H1 (cell line): ENCODE measurements around the gene ARSA. TPM values are rescaled to one million over a fixed set of nuclear protein-coding genes. Genes with fewer than 3 reads are reported as not detected.

ENCODE experiments used
- CTCF ChIA-PET: fragments of 300-600 bp; sonication (Branson Sonifier 250); formaldehyde crosslinking; loops from one replicate; lab custom pipeline; 2021; ENCODE audit not compliant: partially characterized antibody; lab: Charles Lee
- POLR2A ChIA-PET: fragments of 300-600 bp; sonication (Branson Sonifier 250); formaldehyde crosslinking; loops from one replicate; lab custom pipeline; 2021; ENCODE audit warnings: inconsistent platforms; ENCODE audit not compliant: partially characterized antibody; lab: Charles Lee
- DNase-seq, 2 experiments: peaks; one replicate each; pipeline versions ENCODE4 v3.0.0 to v3.0.0-alpha.2; 2010 to 2022; ENCODE audit warnings: low spot score in 2 of 2, low read depth in 1 of 2, mixed read lengths in 1 of 2
- FAIRE-seq: peaks from 2 replicates; lab custom pipeline; 2011; peaks lifted over from hg19 to GRCh38; lab: Jason Lieb, UNC
- H2AFZ ChIP-seq: 2 replicates; pipeline ENCODE4 v1.8.1; 2012; ENCODE audit warnings: low read length, inconsistent platforms
- H2AK5ac ChIP-seq: 2 replicates; pipeline ENCODE4 v1.6.1; 2013; ENCODE audit warnings: low read depth, low read length
- H2BK120ac ChIP-seq: replicated peaks from 2 replicates; pipeline ENCODE3; 2013; ENCODE audit warnings: low read depth, low read length, inconsistent platforms
- H2BK12ac ChIP-seq: 2 replicates; pipeline ENCODE4 v1.6.1; 2013; ENCODE audit warnings: low read depth, low read length
- H2BK15ac ChIP-seq: 2 replicates; pipeline ENCODE4 v1.6.1; 2013; ENCODE audit warnings: low read length
- H2BK20ac ChIP-seq: 2 replicates; pipeline ENCODE4 v1.6.1; 2013; ENCODE audit warnings: low read length
- H2BK5ac ChIP-seq: 2 replicates; pipeline ENCODE4 v1.6.1; 2013; ENCODE audit warnings: low read depth, low read length
- H3K14ac ChIP-seq: 2 replicates; pipeline ENCODE4 v1.6.1; 2013; ENCODE audit warnings: inconsistent platforms; ENCODE audit not compliant: insufficient read length
- H3K18ac ChIP-seq: 2 replicates; pipeline ENCODE4 v1.6.1; 2013; ENCODE audit warnings: low read length; ENCODE audit errors: extremely low read depth
- H3K23ac ChIP-seq: 2 replicates; pipeline ENCODE4 v1.6.1; 2013; ENCODE audit warnings: inconsistent platforms; ENCODE audit not compliant: insufficient read length
- H3K23me2 ChIP-seq: 2 replicates; pipeline ENCODE4 v1.6.1; 2013; ENCODE audit warnings: low read depth, low read length
- H3K27ac ChIP-seq: 2 replicates; pipeline ENCODE4 v1.6.1; 2011; ENCODE audit warnings: low read depth, low read length, inconsistent platforms
- H3K27me3 ChIP-seq, 4 experiments: replicated peaks in 1 of 4; 1 replicate in 1 of 4; 2 replicates in 3 of 4; pipeline versions ENCODE4 v1.6.1 to v1.8.1; 2011 to 2013; ENCODE audit warnings: low read length in 3 of 4, mild to moderate bottlenecking in 3 of 4, inconsistent platforms in 2 of 4, mixed read lengths in 2 of 4, moderate library complexity in 1 of 4; ENCODE audit not compliant: control insufficient read depth in 3 of 4, insufficient read depth in 3 of 4; ENCODE audit errors: extremely low read depth in 1 of 4
- H3K36me3 ChIP-seq, 4 experiments: 2 replicates each; pipeline versions ENCODE4 v1.6.1 to v1.8.1; 2011 to 2013; ENCODE audit warnings: mild to moderate bottlenecking in 4 of 4, low read length in 3 of 4, moderate library complexity in 2 of 4, control low read depth in 1 of 4, inconsistent platforms in 1 of 4; ENCODE audit not compliant: insufficient read depth in 4 of 4, control insufficient read depth in 2 of 4
- H3K4ac ChIP-seq: replicated peaks from 2 replicates; pipeline ENCODE3; 2013; ENCODE audit warnings: low read length, low read depth, mixed read lengths, inconsistent platforms; ENCODE audit not compliant: insufficient read length
- H3K4me1 ChIP-seq, 4 experiments: replicated peaks in 1 of 4; 1 replicate in 1 of 4; 2 replicates in 3 of 4; pipeline versions ENCODE4 v1.6.1 to v1.8.1; 2011 to 2013; ENCODE audit warnings: low read length in 3 of 4, inconsistent platforms in 2 of 4, mixed read lengths in 1 of 4; ENCODE audit not compliant: insufficient read depth in 4 of 4, control insufficient read depth in 3 of 4
- H3K4me2 ChIP-seq, 2 experiments: 2 replicates each; pipeline versions ENCODE4 v1.6.1 to v1.8.1; 2011 to 2013; ENCODE audit warnings: low read depth in 2 of 2, low read length in 2 of 2, control low read depth in 1 of 2, inconsistent platforms in 1 of 2, mild to moderate bottlenecking in 1 of 2; ENCODE audit not compliant: insufficient read depth in 1 of 2
- H3K4me3 ChIP-seq, 4 experiments: fragments of 200-600, 300-600 bp in 1 of 4; sonication (generic), shearing (Covaris generic), sonication (Bioruptor Twin) in 1 of 4; 2 replicates each; pipeline versions ENCODE4 v1.5.1 to v1.8.1; 2011 to 2016; ENCODE audit warnings: low read length in 4 of 4, low read depth in 3 of 4, control low read depth in 2 of 4, inconsistent platforms in 2 of 4, mild to moderate bottlenecking in 2 of 4, mixed read lengths in 1 of 4, moderate library complexity in 1 of 4; ENCODE audit not compliant: insufficient read depth in 2 of 4; ENCODE audit errors: extremely low read depth in 1 of 4
- H3K56ac ChIP-seq: replicated peaks from 2 replicates; pipeline ENCODE3; 2013; ENCODE audit warnings: low read depth, mild to moderate bottlenecking, mixed read lengths, low read length, inconsistent platforms; ENCODE audit not compliant: insufficient read length
- H3K79me1 ChIP-seq: 2 replicates; pipeline ENCODE4 v1.6.1; 2013; ENCODE audit warnings: low read depth, low read length, control low read depth
- H3K79me2 ChIP-seq, 2 experiments: 2 replicates each; pipeline versions ENCODE4 v1.6.1 to v1.8.1; 2012 to 2013; ENCODE audit warnings: low read length in 2 of 2, mild to moderate bottlenecking in 2 of 2, inconsistent platforms in 1 of 2; ENCODE audit not compliant: insufficient read depth in 2 of 2, control insufficient read depth in 1 of 2
- H3K9ac ChIP-seq, 4 experiments: replicated peaks in 1 of 4; 1 replicate in 1 of 4; 2 replicates in 3 of 4; pipeline versions ENCODE4 v1.6.1 to v1.8.1; 2011 to 2013; ENCODE audit warnings: low read depth in 3 of 4, low read length in 3 of 4, control low read depth in 2 of 4, mild to moderate bottlenecking in 2 of 4, moderate library complexity in 2 of 4, inconsistent platforms in 1 of 4; ENCODE audit errors: extremely low read depth in 1 of 4
- H3K9me3 ChIP-seq, 2 experiments: 2 replicates each; pipeline versions ENCODE4 v1.6.1 to v1.8.1; 2012 to 2013; ENCODE audit warnings: mild to moderate bottlenecking in 2 of 2, moderate library complexity in 2 of 2, control low read depth in 1 of 2, inconsistent platforms in 1 of 2, low read depth in 1 of 2, low read length in 1 of 2, mixed read lengths in 1 of 2; ENCODE audit not compliant: insufficient read depth in 2 of 2
- H4K20me1 ChIP-seq, 2 experiments: replicated peaks in 1 of 2; 2 replicates each; pipeline versions ENCODE3 to v1.8.1; 2011 to 2013; ENCODE audit warnings: inconsistent platforms in 2 of 2, low read length in 2 of 2, mild to moderate bottlenecking in 1 of 2; ENCODE audit not compliant: insufficient read depth in 2 of 2, control insufficient read depth in 1 of 2
- H4K5ac ChIP-seq: 2 replicates; pipeline ENCODE4 v1.6.1; 2013; ENCODE audit warnings: low read length, low read depth, mixed read lengths, inconsistent platforms; ENCODE audit not compliant: insufficient read length
- H4K8ac ChIP-seq: 2 replicates; pipeline ENCODE4 v1.8.0; 2013; ENCODE audit warnings: mild to moderate bottlenecking, moderate library complexity, low read length, inconsistent platforms; ENCODE audit not compliant: insufficient read depth; ENCODE audit errors: extremely low read depth
- H4K91ac ChIP-seq: replicated peaks from 2 replicates; pipeline ENCODE3; 2013; ENCODE audit warnings: low read length, mixed read lengths, inconsistent platforms; ENCODE audit not compliant: insufficient read length
- SIRT6 ChIP-seq: IDR thresholded peaks from one replicate; pipeline ENCODE4 v1.7.1; 2012; ENCODE audit warnings: low read length, inconsistent platforms
- WGBS, 2 experiments: shearing (Covaris generic) in 1 of 2; methylation state at CpG; one replicate each; pipeline versions ENCODE4 v1.1.6 to v1.1.7; 2013 to 2015; ENCODE audit warnings: low lambda C conversion rate in 2 of 2, mixed read lengths in 2 of 2, inconsistent platforms in 1 of 2, low coverage in 1 of 2, missing lambda C conversion rate in 1 of 2; ENCODE audit not compliant: insufficient replicate concordance in 2 of 2, insufficient coverage in 1 of 2, insufficient read length in 1 of 2; ENCODE audit errors: extremely low coverage in 1 of 2, missing lambda C conversion rate in 1 of 2; 5-methylcytosine and 5-hydroxymethylcytosine counted together
- polyA plus RNA-seq, 7 experiments: library from polyadenylated mRNA; depleted of rRNA in 3 of 7; stranded (reverse) in 5 of 7; unstranded in 2 of 7; fragments of >200 nt in 5 of 7; fragments of 200-250 nt in 2 of 7; gene quantifications; 1 replicate in 5 of 7; 2 replicates in 1 of 7; 4 replicates in 1 of 7; pipeline versions ENCODE4 v1.2.1 to v1.2.3, GENCODE V29; 2011 to 2013; ENCODE audit warnings: missing spikeins in 2 of 7, mixed read lengths in 2 of 7
- total RNA-seq: library from RNA; stranded (reverse); fragmentation: NEBNext Ultra II Directional; extraction: Animal tissue kit (Norgen Biotek cat#: 25700); gene quantifications from 2 replicates; pipeline ENCODE4 v1.2.1, GENCODE V29; 2021

The ARSA gene
- total and polyA plus RNA-seq, 2 of the 8 experiments (the other 6 are each of a cell fraction or from before 2014, with no cell fraction given), result 9.8 to 10.1 TPM

DNA sequence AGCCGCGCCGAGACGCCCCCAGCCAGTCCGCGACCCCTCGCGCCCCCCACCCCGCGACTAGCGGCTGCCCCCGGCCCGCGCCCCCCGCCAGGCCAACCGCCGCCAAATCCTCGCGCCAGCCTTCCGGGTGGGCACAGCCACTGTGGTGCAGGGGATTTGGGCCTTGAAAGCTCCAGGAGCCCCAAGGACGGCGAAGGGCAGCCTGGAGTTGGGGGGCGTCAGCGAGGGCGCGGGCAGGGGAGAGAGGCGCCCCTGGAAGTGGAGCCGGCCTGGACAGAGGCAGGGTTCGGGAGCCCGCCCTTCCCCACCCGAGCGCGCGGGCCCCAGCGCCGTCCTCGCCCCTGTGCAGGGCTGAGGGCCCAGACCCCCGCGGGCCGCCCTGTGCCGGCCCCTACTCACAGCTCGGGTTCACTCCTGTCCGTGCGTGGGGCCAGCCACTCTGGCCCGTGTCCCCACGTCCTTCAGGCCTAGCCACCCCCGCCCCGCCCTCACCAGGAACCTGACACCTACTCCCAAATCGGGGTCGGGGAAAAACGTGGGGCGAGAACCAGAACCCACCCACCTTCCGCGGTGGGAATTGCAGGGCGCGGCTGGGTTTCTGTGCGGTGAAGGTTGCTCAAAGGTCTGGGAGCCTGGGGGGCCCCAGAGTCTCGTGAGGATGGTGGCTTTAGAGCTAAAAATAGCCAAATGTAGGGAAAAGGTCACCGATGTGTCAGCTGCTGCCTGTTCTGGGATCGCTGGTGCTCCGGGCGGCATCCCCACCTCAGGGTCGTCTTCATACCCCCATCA lies 49.8 kb downstream of the ARSA start, which contains the start of gene CPT1B:
Gene CPT1B, minus strand, starts transcription at position 441 of the 789 bp plus-strand sequence. CDS start 512 bp downstream, outside the sequence.
- no peak within 1 kb of the TSS for H4K91ac ChIP-seq
- no peaks in the 10 kb centered on the region for H3K9me3 ChIP-seq
- WGBS, 2 experiments, result 75% methylated on average over 17 of the region's 63 CpGs; no CpG with 5 or more reads in 1 of the 2 experiments
- H2BK5ac ChIP-seq, result no peak within 1 kb of the TSS
- H3K14ac ChIP-seq, result no peak within 1 kb of the TSS
- no peak within 1 kb of the TSS for H2BK120ac ChIP-seq
- H2BK20ac ChIP-seq, result no peak within 1 kb of the TSS
- ChIA-PET POLR2A (interaction anchor here (0.8 to 5.4 kb wide), 7 partner anchors 9 to 85 kb away, joined by 3 to 37 read pairs (median 4); partner anchors contain the start of gene SYCE3), CTCF (interaction anchor here (0.8 to 8.1 kb wide), 11 partner anchors 9 to 122 kb away, joined by 3 to 84 read pairs (median 9); partner anchors contain the start of gene SYCE3)
- H3K9ac ChIP-seq, result no peak within 1 kb of the TSS
- no peak within 1 kb of the TSS for H2BK12ac ChIP-seq
- no peak within 1 kb of the TSS for H3K4ac ChIP-seq
- H3K36me3 ChIP-seq, result peaks cover 1 to 13% (median 8%) of the 10 kb centered on the region in 4 experiments; a peak in 7 of 8 replicates
- no peak within 1 kb of the TSS for H2AFZ ChIP-seq
- H3K79me2 ChIP-seq, result peaks cover 0 to 7% of the 10 kb centered on the region in 2 experiments; a peak in 1 of 4 replicates
- no peaks in the 10 kb centered on the region for H3K27me3 ChIP-seq
- FAIRE-seq (no peak), DNase-seq (no peak)
- H3K56ac ChIP-seq, result no peak within 1 kb of the TSS
- peaks cover 7% of the 10 kb centered on the region; the same call in 1 of the 2 replicates for H3K79me1 ChIP-seq
- no peak within 1 kb of the TSS for H2AK5ac ChIP-seq
- H4K20me1 ChIP-seq, result peaks cover 4 to 7% of the 10 kb centered on the region in 2 experiments
- peaks cover 4% of the 10 kb centered on the region; the same call in 1 of the 2 replicates for H3K23me2 ChIP-seq
- H2BK15ac ChIP-seq, result no peak within 1 kb of the TSS
- no peak within 1 kb of the TSS for H3K18ac ChIP-seq
- no peak within 1 kb of the TSS for H4K5ac ChIP-seq
- no peak for TF ChIP-seq SIRT6
- H3K27ac ChIP-seq, result no peak within 1 kb of the TSS
- no peak within 1 kb of the TSS for H3K23ac ChIP-seq
- no peak within 1 kb of the TSS for H3K4me3 ChIP-seq
- H3K4me1 ChIP-seq, result peaks cover 0 to 4% (median 3%) of the 10 kb centered on the region in 4 experiments; a peak in 3 of 7 replicates
- H4K8ac ChIP-seq, result peak within 1 kb of the TSS; percentile 80
- H3K4me2 ChIP-seq, result no peak within 1 kb of the TSS
